ENCODE measurements around the gene FXYD6.

The FXYD6 gene

DNA sequence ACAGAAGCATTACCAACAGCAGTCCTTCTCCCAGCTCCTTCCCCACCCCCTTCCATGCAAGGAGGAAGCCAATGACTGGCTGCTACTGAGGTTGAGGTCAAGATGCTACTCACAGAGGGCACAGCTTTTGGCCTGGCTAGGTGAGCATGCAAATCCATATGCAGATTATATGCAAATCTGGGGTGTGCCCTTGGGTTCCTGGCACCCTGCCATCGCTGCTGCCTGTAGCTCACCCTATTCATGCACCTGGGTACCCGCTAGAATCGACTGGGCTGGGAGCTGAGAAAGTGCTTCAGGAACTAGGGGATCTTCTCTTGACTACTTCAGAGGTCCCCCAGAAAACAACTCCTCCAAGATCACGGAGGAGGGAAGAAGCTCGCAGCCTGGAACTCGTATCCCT, 83.5 kb downstream of the FXYD6 start:
- no peak for DNase-seq (ENCODE audit: low spot score)

DNA sequence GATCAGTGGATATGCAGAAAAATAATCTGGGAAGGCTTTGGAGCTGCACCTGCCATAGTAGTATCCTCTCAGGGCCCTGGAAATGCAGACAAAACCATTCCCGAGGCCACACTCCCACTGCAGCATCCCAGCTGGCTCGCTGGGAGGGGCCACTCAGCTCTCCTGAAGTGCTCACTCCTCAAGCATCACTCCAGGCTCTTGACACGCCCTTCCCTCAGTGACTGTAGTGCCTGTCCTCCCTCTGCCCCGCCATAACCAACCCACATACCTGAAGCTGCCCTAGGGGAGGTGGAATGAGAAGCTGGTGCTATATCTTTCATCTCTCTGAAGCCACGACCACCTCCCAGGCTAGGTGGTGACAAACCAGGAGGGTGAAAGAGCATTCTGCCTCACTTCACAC, 84.2 kb downstream of the FXYD6 start:
- no peak for DNase-seq (ENCODE audit: low spot score)

DNA sequence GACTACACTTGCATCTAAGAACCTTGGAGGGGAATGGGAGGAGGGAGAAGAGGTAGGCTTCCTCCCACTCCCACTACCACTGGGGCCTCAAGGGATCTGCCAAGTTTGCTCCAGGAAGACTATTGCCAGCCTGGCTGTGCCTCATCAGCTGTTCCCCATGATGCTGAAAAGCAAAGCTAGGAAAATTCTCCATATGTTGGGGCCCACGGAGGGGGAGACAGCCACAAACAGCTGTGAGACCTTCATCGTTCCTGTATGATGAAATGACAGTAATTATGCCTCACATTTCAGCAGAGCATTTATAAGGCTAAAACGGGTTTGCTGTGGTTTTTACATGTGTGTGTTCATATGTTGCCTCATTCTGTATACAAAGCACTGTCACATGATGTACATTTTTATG, 86.2 kb downstream of the FXYD6 start:
- no peak for DNase-seq (ENCODE audit: low spot score)

DNA sequence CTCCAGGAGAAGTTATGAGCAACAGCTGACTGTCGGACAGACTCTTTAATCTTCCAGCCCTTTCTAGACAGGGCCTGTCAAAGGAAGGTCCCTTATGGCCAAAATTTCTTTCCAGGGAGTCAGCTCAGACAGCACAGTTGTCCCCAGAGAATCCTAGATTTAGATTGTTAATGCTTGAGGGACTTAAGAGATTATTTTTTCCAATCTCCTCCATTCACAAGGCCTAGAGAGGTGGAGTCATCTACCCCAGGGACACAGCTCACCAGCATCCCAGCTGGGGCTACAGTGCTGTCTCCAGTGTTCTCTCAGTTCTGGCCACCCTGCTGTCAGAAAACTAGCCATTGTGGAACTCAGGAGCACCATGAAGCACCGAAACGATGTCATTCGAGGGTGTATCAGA, 87.2 kb downstream of the FXYD6 start:
- DNase-seq (ENCODE audit: low spot score): peak; percentile 84
